HG02763 (cell line): Measurements from ENCODE around the gene SPOCK2.

ENCODE experiments used
- ATAC-seq: cut with Tn5 transposase; IDR thresholded peaks from one replicate; pipeline ENCODE4 v1.9.1; 2021; ENCODE audit warnings: mild to moderate bottlenecking, moderate library complexity; ENCODE audit not compliant: unreplicated experiment

The SPOCK2 gene

GRCh38 chr10:72058989-72059842, 29.1 kb downstream of the SPOCK2 start:
- ATAC-seq: no peak

GRCh38 chr10:72058347-72058898, 29.9 kb downstream of the SPOCK2 start:
- ATAC-seq: no peak

- no peak for ATAC-seq
These were observed 31.2 kb downstream of the SPOCK2 start for GRCh38 chr10:72056932-72057751.

DNA sequence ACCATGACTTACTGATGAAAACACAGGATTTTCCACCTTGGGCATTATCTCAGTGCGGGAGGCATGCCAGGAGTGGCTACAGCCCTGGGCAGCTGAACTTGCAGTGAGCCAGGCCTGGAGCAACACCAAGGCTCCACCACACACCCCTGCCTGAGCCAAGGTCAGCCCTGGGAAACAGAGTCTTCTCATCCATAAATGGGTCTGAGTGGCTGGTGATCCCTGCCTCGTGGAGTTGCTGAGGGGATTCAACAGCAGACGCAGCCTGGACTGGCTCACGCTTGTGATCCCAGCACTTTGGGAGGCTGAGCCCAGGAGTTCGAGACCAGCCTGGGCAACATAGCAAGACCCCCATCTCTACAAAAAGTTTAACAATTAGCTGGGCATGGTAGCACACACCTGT, 32.2 kb downstream of the SPOCK2 start:
- ATAC-seq: no peak

- no peak for ATAC-seq
These were observed 34.7 kb downstream of the SPOCK2 start for GRCh38 chr10:72053690-72054089.

DNA sequence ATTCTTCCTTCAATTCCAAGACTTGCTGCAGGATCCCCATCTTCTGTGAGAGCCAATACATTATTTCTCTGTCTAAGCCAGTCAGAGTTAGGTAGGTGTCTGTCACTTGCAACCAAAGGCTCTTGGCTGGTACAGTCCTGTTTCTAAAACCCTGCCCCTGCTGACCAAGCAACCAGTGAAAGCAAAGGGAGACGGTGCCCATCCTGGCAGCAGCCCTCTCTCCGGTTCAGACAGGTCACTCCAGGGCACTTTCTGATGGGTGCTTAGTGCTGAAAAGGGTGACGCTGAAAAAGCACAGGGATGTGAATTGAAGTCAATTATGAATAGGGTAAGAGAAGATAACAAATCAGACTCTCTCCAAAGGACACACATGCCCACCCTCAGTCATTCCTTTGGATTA, 37.5 kb downstream of the SPOCK2 start:
- no peak for ATAC-seq

GRCh38 chr10:72049969-72050781, 38.2 kb downstream of the SPOCK2 start:
- ATAC-seq: no peak

GRCh38 chr10:72049472-72049871, 38.9 kb downstream of the SPOCK2 start:
- ATAC-seq: no peak

DNA sequence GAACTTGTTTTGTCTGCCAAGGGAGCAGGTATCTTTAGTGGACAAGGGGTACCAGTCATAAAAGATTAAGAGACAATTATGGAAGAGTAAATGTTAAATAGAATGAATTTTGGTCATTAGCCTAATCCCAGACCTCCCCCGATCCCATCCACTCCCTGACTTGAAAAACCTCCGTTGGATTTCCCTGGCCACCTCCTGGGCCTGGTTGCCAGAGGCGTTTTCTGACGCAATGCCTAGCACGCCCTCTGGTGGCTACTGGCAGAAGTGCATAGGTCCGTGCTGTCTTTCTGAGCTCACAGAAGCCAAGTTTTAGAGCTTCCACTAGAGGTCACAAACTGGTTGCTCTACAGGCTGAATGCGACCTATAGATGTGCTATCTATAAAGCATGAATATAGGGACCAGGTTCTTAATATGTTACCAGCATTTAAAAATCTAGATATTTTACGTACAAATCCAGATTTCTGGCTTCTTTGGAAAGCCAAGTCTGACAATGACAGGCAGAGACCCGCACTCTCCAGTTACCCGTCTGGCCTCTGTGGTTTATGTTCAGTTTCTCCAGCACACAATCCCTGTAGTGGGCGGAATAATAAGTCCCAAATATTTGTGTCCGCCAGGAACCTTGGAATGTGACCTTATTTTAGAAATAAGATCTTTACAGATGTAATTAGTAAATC, 39.8 kb downstream of the SPOCK2 start:
- peak; percentile 58 for ATAC-seq

- no peak for ATAC-seq
These were observed 42.8 kb downstream of the SPOCK2 start for GRCh38 chr10:72045586-72045985.

- ATAC-seq: no peak
These were observed 43.8 kb downstream of the SPOCK2 start for GRCh38 chr10:72044417-72045041.

- no peak for ATAC-seq
These were observed 45.1 kb downstream of the SPOCK2 start for GRCh38 chr10:72043016-72043834.

- no peak for ATAC-seq
These were observed 46.9 kb downstream of the SPOCK2 start for GRCh38 chr10:72041491-72041890.

- ATAC-seq: no peak
These were observed 49.0 kb downstream of the SPOCK2 start for GRCh38 chr10:72039377-72039776.

DNA sequence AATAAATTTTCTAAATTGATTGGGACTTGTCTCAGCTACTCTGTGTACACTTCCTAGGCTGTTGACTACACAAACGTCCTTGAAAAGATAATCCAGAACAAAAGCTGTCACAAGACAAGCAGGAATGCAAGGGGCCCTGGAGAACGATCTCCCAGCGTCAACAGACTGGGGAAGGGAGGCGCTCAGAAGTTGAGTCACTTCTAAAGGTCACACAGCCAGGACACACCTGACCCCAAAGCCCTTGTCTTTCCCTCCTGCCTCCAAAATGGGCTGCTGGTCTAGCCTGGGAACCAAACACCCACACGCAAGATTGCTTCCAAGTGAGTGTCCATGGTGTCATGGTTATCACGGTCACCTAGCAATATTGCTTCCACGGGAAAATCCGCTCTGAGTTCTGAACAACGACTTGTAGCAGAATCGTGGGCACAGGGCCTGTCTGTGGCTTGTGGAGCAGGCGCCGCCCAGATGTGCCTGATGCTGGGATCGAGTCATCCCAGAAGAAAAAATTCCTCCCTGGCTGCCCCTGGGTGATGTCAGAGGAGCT, 49.8 kb downstream of the SPOCK2 start:
- ATAC-seq: no peak

DNA sequence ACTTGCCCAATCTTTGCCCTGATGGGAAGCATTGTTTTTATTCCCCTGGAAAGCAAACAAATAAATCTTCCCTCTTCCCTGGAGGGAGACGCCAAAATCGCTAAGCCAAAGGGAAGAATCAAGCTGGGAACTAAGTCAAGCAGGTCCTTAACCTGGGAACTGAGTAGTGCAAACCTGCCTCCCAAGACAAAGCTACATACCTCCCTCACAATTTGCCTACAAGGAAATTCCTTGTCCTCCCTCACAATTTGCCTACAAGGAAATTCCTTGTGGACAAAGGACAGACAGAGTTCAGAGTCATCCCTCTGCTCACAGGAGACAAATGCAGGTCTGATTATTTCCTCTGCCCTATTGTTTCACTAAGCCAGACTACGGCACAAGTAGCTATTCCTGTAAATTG, 50.5 kb downstream of the SPOCK2 start:
- no peak for ATAC-seq

- ATAC-seq: no peak
These were observed 51.1 kb downstream of the SPOCK2 start for GRCh38 chr10:72037266-72037665.

GRCh38 chr10:72035252-72035887, 53.0 kb downstream of the SPOCK2 start:
- ATAC-seq: no peak
